Adrenal gland (tissue), 12 donors: ENCODE data around the gene CD46. TPM values are rescaled to one million over a fixed set of nuclear protein-coding genes. Genes with fewer than 3 reads are reported as not detected.

Experiments
- DNase-seq, 7 donors: peaks; one replicate each; pipeline ENCODE4 v3.0.0-alpha.2; 2019 to 2020
- H3K27ac ChIP-seq, 5 donors: fragments of 200-600 bp; sonication (generic) in 4 of 5; 1 replicate in 3 of 5; 2 replicates in 2 of 5; pipeline versions ENCODE4 v1.5.1 to v1.8.0; 2016 to 2020; ENCODE audit warnings: mild to moderate bottlenecking in 1 of 5
- H3K27me3 ChIP-seq: fragments of 200-600 bp; 2 replicates; pipeline ENCODE4 v1.8.0; 2021
- H3K36me3 ChIP-seq, 2 donors: fragments of 200-600 bp; replicated peaks in 1 of 2; 1 replicate in 1 of 2; 2 replicates in 1 of 2; pipeline versions ENCODE4 v1.5.1 to v1.8.0; 2018 to 2022
- H3K4me1 ChIP-seq, 2 donors: fragments of 200-600 bp; replicated peaks in 1 of 2; 1 replicate in 1 of 2; 2 replicates in 1 of 2; pipeline versions ENCODE4 v1.5.1 to v1.8.0; 2018 to 2021
- H3K4me3 ChIP-seq, 4 donors: fragments of 200-600 bp; sonication (generic) in 3 of 4; one replicate each; pipeline ENCODE4 v1.5.1; 2016 to 2018
- H3K9me3 ChIP-seq, 3 donors: fragments of 200-600 bp; sonication (generic) in 1 of 3; replicated peaks in 1 of 3; 1 replicate in 2 of 3; 2 replicates in 1 of 3; pipeline versions ENCODE4 v1.5.1 to v1.8.0; 2016 to 2021
- POLR2A ChIP-seq, 2 donors: fragments of 450-650 bp; IDR thresholded peaks; one replicate each; pipeline ENCODE4 v1.6.1; 2017; ENCODE audit warnings: antibody characterized with exemption in 2 of 2, mild to moderate bottlenecking in 2 of 2, moderate library complexity in 1 of 2
- WGBS, 4 donors: extraction: QIAGEN DNeasy Blood & Tissue Kit in 2 of 4; methylation state at CpG; one replicate each; pipeline versions ENCODE4 v1.1.5 to v1.1.7; 2013 to 2017; 5-methylcytosine and 5-hydroxymethylcytosine counted together
- intact Hi-C, 2 donors: fragments of 100-400 bp; cut with DNase I; formaldehyde crosslinking; loops; one replicate each; pipeline versions ENCODE4 v1.14.1 to v1.15.0; 2022 to 2023
- polyA plus RNA-seq, 3 donors: library from polyadenylated mRNA; stranded (reverse); fragments of 200-250 nt in 2 of 3; fragments of 350-450 nt in 1 of 3; fragmentation: Illumina TruSeq in 1 of 3; extraction: RNeasy Lipid Tissue Mini Kit (QIAGEN cat#74804) in 1 of 3; gene quantifications; one replicate each; pipeline ENCODE4 v1.2.3, GENCODE V29; 2013 to 2014
- total RNA-seq, 9 donors: library from RNA; depleted of rRNA in 4 of 9; stranded (reverse); fragments of >200 nt in 4 of 9; fragments of 120-200 nt in 1 of 9; fragmentation: NEBNext Ultra II Directional in 1 of 9; extraction: Animal tissue kit (Norgen Biotek cat#: 25700) in 1 of 9; gene quantifications; one replicate each; pipeline versions ENCODE4 v1.1.0 to v1.2.4, GENCODE V29; 2013 to 2023
- TF ChIP-seq, protein P1 (sequence below), 6 experiments: fragments of 450-650 bp in 4 of 6; fragments of 200-600 bp in 2 of 6; sonication (generic) in 1 of 6; IDR thresholded peaks; 1 replicate in 5 of 6; 2 replicates in 1 of 6; pipeline versions ENCODE4 v1.5.1 to v1.8.0; 2016 to 2021; ENCODE audit warnings: antibody characterized with exemption in 6 of 6, mild to moderate bottlenecking in 2 of 6, moderate library complexity in 1 of 6
- donor health status: healthy with polysubstance abuse.
- donor health status: Bipolar disorder and iron deficiency.
- donor health status: DM: yes; HTN: yes; CAD: no.
- donor health status: DM: no; HTN: no; CAD: no.
- donor health status: DM: no; HTN: no; CAD: no.
- donor health status: DM: yes; HTN: yes; CAD: no.

The CD46 gene
- total and polyA plus RNA-seq, 12 donors: 94.9 to 618 (median 386) TPM

GRCh38 chr1:207753611-207754010, 1.8 kb downstream of the CD46 start:
- Histone ChIP-seq H3K27me3 (no peaks in the 10 kb centered on the region), H3K4me1 (peaks cover 27 to 61% of the 10 kb centered on the region in 2 donors), H3K9me3 (no peaks in the 10 kb centered on the region), H3K36me3 (peaks cover 0 to 17% of the 10 kb centered on the region in 2 donors), H3K27ac (peak overlapping the region in 3 of 5 donors; percentile 90 to 96 (median 93)), H3K4me3 (peak overlapping the region in 2 of 4 donors; percentile 78 to 92)
- 38 to 57% (median 48%) methylated on average over 7 of the region's 7 CpGs for WGBS, 4 donors
- TF ChIP-seq, protein P1, sequence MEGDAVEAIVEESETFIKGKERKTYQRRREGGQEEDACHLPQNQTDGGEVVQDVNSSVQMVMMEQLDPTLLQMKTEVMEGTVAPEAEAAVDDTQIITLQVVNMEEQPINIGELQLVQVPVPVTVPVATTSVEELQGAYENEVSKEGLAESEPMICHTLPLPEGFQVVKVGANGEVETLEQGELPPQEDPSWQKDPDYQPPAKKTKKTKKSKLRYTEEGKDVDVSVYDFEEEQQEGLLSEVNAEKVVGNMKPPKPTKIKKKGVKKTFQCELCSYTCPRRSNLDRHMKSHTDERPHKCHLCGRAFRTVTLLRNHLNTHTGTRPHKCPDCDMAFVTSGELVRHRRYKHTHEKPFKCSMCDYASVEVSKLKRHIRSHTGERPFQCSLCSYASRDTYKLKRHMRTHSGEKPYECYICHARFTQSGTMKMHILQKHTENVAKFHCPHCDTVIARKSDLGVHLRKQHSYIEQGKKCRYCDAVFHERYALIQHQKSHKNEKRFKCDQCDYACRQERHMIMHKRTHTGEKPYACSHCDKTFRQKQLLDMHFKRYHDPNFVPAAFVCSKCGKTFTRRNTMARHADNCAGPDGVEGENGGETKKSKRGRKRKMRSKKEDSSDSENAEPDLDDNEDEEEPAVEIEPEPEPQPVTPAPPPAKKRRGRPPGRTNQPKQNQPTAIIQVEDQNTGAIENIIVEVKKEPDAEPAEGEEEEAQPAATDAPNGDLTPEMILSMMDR (IDR thresholded peaks at IDR 0.05): no peak
- peak in 1 of 2 donors; percentile 1 for TF ChIP-seq POLR2A (IDR thresholded peaks at IDR 0.05)
- DNase-seq: no peak
- intact Hi-C loops: no loop called here

DNA sequence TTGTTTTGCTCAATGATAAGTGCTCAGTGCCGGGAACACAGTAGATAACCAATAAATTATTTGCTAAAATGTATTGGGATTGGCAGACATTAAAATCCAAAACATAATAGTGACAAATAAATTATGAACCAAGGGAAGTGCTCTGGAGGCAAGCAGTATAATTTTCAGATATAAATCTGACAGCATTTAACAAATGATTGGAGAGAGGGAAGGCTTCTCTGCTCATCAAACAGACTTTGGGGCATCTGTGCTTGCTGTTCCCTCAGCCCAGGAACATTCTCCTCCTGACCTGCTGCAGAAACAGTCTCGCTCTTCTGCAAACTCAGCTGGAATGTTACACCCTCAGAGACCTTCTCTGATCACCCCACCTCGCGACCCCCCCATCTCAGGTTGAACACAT, 2.2 kb downstream of the CD46 start:
- peaks cover 29 to 62% of the 10 kb centered on the region in 2 donors for H3K4me1 ChIP-seq
- no peaks in the 10 kb centered on the region for H3K27me3 ChIP-seq
- TF ChIP-seq POLR2A (IDR thresholded peaks at IDR 0.05): peak in 1 of 2 donors; percentile 18
- TF ChIP-seq, protein P1 (IDR thresholded peaks at IDR 0.05): no peak
- peaks cover 0 to 21% of the 10 kb centered on the region in 2 donors for H3K36me3 ChIP-seq
- WGBS, 4 donors: 20 to 43% (median 41%) methylated on average over 4 of the region's 4 CpGs
- intact Hi-C loops: no loop called here
- DNase-seq: peak in 1 of 7 donors; percentile 34
- no peaks in the 10 kb centered on the region for H3K9me3 ChIP-seq
- peak overlapping the region in 1 of 4 donors; percentile 92 for H3K4me3 ChIP-seq
- H3K27ac ChIP-seq: peak overlapping the region in 4 of 5 donors; percentile 43 to 93 (median 76)

DNA sequence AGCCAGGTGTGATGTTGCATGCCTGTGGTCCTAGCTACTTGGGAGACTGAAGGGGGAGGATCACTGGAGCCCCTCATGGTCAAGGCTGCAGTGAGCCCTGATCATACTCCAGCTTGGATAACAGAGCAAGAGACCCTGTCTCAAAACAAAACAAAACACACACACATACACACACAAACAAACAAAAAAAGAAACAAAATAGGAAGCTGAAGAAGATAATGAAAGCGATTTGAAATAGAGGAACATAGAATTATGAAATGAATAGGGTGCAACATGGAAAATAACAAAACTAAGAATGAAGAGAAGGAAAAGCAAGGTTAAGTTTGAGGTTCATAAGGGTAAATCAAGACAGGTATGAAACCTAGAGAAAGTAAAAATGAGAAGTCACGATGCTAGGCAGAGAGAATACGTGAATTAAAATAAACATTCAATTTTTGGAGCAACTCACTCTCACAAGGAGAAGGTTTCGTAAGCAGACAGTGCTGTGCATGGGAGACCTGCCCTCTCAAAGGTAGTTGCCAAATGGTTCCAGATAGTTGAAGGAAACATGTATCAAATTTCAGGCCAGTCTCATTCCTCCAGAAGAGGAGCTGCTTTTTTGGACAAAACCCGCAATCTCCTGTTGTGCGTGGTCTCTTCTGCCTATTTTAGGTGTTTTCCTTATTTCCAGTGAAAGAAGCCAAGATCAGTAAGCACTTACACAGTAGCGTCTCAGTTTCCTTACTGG, 3.3 kb downstream of the CD46 start:
- peaks cover 0 to 32% of the 10 kb centered on the region in 2 donors for H3K36me3 ChIP-seq
- H3K9me3 ChIP-seq: no peaks in the 10 kb centered on the region
- H3K27ac ChIP-seq: peak overlapping the region; percentile 46 to 93 (median 62)
- H3K4me1 ChIP-seq: peaks cover 29 to 57% of the 10 kb centered on the region in 2 donors
- intact Hi-C loops: no loop called here
- no peaks in the 10 kb centered on the region for H3K27me3 ChIP-seq
- DNase-seq: peak in 5 of 7 donors; percentile 31 to 55 (median 50)
- TF ChIP-seq, protein P1 (IDR thresholded peaks at IDR 0.05): no peak
- TF ChIP-seq POLR2A (IDR thresholded peaks at IDR 0.05): peak in 1 of 2 donors; percentile 51
- peak overlapping the region in 2 of 4 donors; percentile 13 to 92 for H3K4me3 ChIP-seq
- WGBS, 4 donors: 32 to 38% (median 37%) methylated on average over 7 of the region's 7 CpGs

DNA sequence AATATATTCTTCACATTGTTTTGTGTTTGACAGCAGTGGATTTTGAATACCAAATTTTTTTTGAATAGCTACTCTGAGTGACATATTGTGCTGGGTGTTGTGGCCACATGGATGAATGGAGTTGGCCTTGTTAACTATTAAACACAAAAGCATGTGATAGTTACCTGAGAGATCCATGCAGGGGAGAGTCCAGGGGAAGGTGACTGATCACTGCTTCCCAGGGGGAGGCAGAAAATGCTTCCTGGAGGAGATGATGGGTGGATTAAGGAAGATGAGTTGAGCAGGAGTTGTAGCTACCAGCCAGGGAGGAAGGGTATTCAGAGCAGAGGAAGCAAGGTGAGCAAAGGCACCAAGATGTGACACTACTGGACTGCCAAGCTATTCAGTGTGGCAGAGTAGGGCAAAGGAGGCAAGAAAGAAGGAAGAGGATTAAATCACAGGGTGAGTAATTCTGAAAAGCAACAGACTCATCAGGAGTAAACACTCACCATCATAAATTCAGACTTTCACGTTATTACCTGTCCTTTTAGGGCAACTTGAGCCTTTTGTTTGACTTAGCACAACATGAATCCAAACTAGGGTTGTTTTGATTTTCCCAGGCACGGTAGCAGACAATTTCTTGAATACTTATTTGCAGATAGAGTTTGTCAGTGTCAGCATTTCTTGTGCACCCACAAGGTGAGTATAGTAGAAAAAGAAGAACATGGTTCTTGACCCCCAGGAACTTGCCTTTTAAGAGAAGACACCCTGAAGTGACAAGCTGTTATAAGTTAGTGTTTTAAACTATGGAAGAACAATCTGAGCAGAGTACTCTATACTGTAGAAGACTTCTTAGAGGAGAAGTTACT, 4.2 kb downstream of the CD46 start:
- peak overlapping the region in 1 of 4 donors; percentile 92 for H3K4me3 ChIP-seq
- peak overlapping the region; percentile 46 to 93 (median 62) for H3K27ac ChIP-seq
- H3K4me1 ChIP-seq: peaks cover 26 to 48% of the 10 kb centered on the region in 2 donors
- peaks cover 0 to 39% of the 10 kb centered on the region in 2 donors for H3K36me3 ChIP-seq
- no peaks in the 10 kb centered on the region for H3K9me3 ChIP-seq
- TF ChIP-seq, protein P1 (IDR thresholded peaks at IDR 0.05): no peak
- TF ChIP-seq POLR2A (IDR thresholded peaks at IDR 0.05): peak in 1 of 2 donors; percentile 15
- intact Hi-C loops: no loop called here
- DNase-seq: no peak
- H3K27me3 ChIP-seq: no peaks in the 10 kb centered on the region
- WGBS, 4 donors: 34 to 43% (median 42%) methylated on average over 2 of the region's 2 CpGs
